ENCODE results near the gene THEMIS.

Gene THEMIS

DNA sequence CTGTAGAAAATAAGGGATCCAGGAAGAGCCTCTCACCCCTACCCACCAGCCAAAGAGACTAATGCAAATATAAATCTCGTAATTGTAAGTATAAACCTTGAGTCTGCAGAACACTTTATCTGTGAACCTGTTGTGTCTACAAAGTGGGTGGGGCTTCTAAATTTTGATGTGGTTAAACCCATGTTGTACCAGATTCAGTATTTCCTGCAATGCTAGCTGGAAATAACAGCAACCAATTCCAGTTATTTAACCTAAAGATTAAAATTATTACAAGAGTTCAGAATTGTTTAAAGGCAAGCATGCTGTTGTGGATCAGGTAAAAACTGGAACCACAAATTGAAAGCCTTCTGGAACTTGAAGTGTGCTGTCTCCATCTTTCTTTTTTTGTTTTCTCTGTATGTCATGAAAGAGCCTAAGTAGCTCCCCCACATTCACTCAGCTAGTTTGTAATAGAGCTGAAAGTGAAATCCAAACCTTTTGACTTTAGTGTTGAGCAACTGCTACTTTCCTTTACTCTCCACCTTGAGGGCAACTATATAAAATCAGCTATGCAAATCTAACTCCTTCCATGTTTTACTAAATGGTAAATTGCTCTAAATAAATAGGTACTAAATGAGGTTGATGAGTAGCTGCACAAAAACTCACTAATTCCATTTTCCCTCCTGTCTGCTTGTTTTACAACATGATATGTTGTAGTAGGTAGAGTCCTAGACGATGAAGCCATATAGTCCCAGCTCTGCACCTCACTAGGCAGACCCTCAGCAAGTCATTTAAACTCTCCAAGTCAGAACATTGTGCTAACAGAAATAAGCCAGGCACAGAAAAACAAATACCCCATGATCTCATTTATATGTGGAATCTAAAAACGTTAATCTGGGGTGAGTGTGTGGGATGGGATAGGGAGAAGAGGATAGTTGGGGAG is 17.9 kb upstream of the THEMIS start:
- H3K27ac ChIP-seq, result no peak overlapping the region
- DNase-seq (ENCODE audit: low spot score), result no peak
- TF ChIP-seq, protein P1, sequence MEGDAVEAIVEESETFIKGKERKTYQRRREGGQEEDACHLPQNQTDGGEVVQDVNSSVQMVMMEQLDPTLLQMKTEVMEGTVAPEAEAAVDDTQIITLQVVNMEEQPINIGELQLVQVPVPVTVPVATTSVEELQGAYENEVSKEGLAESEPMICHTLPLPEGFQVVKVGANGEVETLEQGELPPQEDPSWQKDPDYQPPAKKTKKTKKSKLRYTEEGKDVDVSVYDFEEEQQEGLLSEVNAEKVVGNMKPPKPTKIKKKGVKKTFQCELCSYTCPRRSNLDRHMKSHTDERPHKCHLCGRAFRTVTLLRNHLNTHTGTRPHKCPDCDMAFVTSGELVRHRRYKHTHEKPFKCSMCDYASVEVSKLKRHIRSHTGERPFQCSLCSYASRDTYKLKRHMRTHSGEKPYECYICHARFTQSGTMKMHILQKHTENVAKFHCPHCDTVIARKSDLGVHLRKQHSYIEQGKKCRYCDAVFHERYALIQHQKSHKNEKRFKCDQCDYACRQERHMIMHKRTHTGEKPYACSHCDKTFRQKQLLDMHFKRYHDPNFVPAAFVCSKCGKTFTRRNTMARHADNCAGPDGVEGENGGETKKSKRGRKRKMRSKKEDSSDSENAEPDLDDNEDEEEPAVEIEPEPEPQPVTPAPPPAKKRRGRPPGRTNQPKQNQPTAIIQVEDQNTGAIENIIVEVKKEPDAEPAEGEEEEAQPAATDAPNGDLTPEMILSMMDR (conservative IDR thresholded peaks at IDR 0.05; ENCODE audit: low read depth), result no peak
- ChIA-PET POLR2A (ENCODE audit: low non-redundant PET) (no interaction called here), CTCF (no interaction called here)

DNA sequence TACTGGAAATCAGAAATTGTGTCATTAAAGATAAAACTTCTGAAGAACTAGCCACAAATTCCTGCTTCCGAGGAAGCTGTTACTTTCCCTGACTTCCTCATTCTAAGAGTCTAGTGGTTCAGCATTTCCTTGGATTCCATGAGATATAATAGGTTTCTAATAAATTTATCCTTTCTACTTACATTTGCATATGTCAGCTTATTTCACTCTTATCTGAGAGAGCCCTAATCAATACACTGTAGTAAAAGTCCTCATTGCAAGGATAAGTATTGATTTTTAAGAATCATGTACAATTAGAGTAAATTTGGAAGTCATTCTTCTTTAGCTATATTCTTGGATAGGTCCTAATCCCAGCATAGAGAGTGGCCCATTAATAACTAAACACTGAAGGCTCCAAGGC is 16.9 kb upstream of the THEMIS start:
- ChIA-PET CTCF (no interaction called here), POLR2A (ENCODE audit: low non-redundant PET) (no interaction called here)
- no peak overlapping the region for H3K27ac ChIP-seq
- DNase-seq (ENCODE audit: low spot score), result no peak
- TF ChIP-seq, protein P1 (conservative IDR thresholded peaks at IDR 0.05; ENCODE audit: low read depth), result no peak

DNA sequence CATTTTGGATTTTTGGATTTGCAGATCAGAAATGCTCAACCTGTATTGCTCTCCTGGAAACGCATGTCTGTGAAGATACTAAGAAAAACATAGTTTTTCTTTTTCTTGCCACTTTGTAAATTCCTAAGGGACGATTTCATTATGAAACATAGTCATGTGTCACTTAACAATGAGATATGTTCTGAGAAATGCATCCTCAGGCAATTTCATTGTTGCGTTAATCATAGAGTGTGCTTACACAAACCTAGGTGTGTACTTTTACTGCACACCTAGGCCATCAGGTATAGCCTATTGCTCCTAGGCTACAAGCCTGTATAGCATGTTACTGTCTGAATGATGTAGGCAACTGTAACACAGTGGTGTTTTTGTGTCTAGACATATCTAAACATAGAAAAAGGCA is 13.4 kb upstream of the THEMIS start:
- DNase-seq (ENCODE audit: low spot score), result no peak
- TF ChIP-seq, protein P1 (conservative IDR thresholded peaks at IDR 0.05; ENCODE audit: low read depth), result no peak
- H3K27ac ChIP-seq, result no peak overlapping the region
- POLR2A ChIA-PET (ENCODE audit: low non-redundant PET), result no interaction called here
- CTCF ChIA-PET, result no interaction called here

DNA sequence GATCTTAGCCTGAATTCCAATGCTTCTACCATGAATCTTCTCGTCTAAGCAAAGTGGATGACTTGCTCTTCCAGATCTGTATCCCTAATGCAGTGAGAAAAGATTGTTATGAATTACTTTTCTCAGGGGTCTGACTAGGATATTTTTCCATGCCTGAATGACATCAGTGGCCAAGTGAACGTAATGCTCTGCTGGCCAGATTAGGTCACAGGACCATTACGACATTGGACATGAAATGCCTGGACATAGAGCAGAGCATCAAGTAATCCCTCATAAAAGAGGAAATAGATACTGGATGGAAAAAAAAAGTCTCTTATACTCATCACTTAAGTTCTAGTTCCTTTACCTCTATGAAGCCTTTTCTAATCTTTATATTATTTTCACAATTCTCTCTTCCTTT is 12.1 kb upstream of the THEMIS start:
- TF ChIP-seq, protein P1 (conservative IDR thresholded peaks at IDR 0.05; ENCODE audit: low read depth), result no peak
- CTCF ChIA-PET, result interaction anchor here (0.7 kb wide), 2 partner anchors 626 to 808 kb away, joined by 3 to 4 read pairs; no protein-coding TSS in a partner anchor
- DNase-seq (ENCODE audit: low spot score), result no peak
- no peak overlapping the region for H3K27ac ChIP-seq
- POLR2A ChIA-PET (ENCODE audit: low non-redundant PET), result no interaction called here

DNA sequence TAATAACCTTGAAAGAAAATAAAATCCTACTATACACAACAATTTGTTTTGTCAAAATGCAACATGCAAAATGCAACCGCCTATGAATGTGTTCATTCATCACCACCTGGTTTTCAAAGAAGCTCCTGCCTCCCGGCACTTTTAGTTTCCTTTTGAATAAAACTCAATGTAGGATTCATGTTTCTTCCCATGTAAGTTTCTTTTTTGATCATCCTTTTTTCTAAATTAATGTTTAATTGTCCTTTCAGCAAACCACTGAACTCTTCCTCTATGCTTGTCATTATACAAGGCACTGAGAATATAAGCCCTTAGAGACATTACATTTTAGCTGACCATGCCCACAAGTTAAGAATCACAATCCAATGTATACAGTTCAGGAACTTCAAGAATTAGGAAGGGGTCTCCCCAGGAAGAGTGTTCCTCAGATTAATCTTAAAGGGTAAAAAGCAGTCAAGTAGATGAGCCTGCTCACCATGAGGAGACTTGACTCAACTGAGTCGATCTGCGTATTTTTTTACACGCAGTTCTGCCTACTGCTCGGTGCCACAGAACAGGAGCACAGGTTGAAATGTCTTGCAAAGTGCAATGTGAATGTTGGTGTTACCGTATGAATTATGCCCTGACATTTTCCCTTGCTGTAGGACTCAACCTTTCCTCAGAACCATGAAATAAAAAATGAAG is 7.2 kb upstream of the THEMIS start:
- ChIA-PET POLR2A (ENCODE audit: low non-redundant PET) (no interaction called here), CTCF (interaction anchor here (0.6 kb wide), 1 partner anchor 297 kb away, joined by 3 read pairs; no protein-coding TSS in a partner anchor)
- no peak for DNase-seq (ENCODE audit: low spot score)
- no peak overlapping the region for H3K27ac ChIP-seq
- TF ChIP-seq, protein P1 (conservative IDR thresholded peaks at IDR 0.05; ENCODE audit: low read depth), result no peak

DNA sequence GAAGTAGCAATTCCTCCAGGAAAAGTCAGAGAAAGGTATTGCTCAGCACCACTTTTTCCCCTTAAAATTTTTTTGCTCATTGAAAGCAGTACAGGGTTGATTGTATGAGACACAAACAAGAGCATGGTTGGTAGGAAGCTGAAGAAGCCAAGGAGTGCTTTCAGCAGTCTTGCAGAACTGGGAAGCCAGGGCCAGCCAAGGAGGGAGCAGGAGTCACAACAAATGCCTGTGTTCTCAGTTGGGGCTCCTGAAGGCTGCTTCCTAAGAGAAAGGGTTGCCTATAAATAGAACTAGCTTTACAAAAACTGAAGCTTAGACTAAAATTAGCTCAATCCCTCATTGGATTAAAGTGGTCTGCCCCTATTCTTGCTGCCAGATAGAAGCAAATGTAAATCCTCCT is 3.3 kb upstream of the THEMIS start:
- ChIA-PET POLR2A (ENCODE audit: low non-redundant PET) (no interaction called here), CTCF (no interaction called here)
- TF ChIP-seq, protein P1 (conservative IDR thresholded peaks at IDR 0.05; ENCODE audit: low read depth), result no peak
- no peak for DNase-seq (ENCODE audit: low spot score)
- H3K27ac ChIP-seq, result no peak overlapping the region
